Heart left ventricle (tissue), 13 donors: ENCODE measurements around the gene ETV6.

Source experiments
- CTCF ChIP-seq, 12 donors: fragments of 200-600 bp; sonication (generic) in 4 of 12; IDR thresholded peaks; one replicate each; pipeline versions ENCODE4 v1.5.0 to v1.8.0; 2018 to 2022; ENCODE audit warnings: antibody characterized with exemption in 12 of 12, mild to moderate bottlenecking in 5 of 12
- POLR2A ChIP-seq, 2 donors: fragments of 450-650 bp; IDR thresholded peaks; one replicate each; pipeline ENCODE4 v1.6.1; 2017; ENCODE audit warnings: antibody characterized with exemption in 2 of 2, mild to moderate bottlenecking in 2 of 2, moderate library complexity in 2 of 2
- donor health status: ischemic (EF 13 %, LVEDD 7.1; RV severe dilation, severe dysfunction).
- donor health status: DM: no; HTN: yes; CAD: no.
- donor health status: DM: no; HTN: no; CAD: no.
- donor health status: ischemic (EF 25% LVEDD 6.9; RV normal size, moderate dysfunction).
- donor health status: ischemic (EF 25% LVEDD 5.7; RV mildly dilated, moderate dysfunction).
- donor health status: ischemic (EF 35%, LVEDD 5.7; RV mildly dilated, moderate dysfunction).
- donor health status: nonischemic (EF 11% LVEDD 7.7; RV severe dilation, severe dysfunction).
- donor health status: DM: yes; HTN: yes; CAD: no.
- donor health status: PGD.
- donor health status: ischemic (EF 29% LVEDD 5.4; RV normal size, mild dysfunction).
- donor health status: nonischemic (EF 23%, LVEDD 6.1; RV moderate dilation, normal function).

- TF ChIP-seq POLR2A (IDR thresholded peaks at IDR 0.05): no peak
- no peak for TF ChIP-seq CTCF (IDR thresholded peaks at IDR 0.05)
These were observed 207.5 kb downstream of the ETV6 start for GRCh38 chr12:11856971-11857370.
